ENCODE results near the gene FAM222B.

DNA sequence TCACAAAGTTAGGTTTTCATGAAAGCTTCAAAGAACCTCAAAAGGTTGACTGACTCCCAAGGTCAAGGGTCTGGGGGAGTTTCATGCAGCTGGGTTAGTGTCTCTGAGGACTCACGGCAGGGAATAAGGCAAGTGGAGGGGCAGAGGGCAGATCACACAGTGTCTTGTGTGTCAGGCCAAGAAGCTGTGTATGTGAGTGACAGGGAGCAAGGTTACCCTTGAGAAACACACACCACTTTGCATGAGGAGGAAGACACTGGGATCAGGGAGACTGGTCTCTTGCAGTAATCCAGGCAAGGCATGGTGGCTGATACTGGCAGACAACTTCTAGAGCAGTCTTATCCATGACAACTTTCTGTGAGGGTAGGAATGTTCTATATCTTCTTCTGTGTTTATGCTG is 48.6 kb upstream of the FAM222B start:
- TF ChIP-seq CTCF (conservative IDR thresholded peaks at IDR 0.05; ENCODE audit: low read depth in 2 of 2), result no peak
- TF ChIP-seq EZH2phosphoT487 (IDR thresholded peaks at IDR 0.05; ENCODE audit: unreplicated experiment), result no peak
- no peak for TF ChIP-seq JUNB (IDR thresholded peaks at IDR 0.05; ENCODE audit: unreplicated experiment)
